Measurements from ENCODE around the gene NCOA6.

- TF ChIP-seq CTCF (IDR thresholded peaks at IDR 0.05), result no peak
- no peak for TF ChIP-seq POLR2A (IDR thresholded peaks at IDR 0.05)
Measured at GRCh38 chr20:34675993-34676641, 149.3 kb downstream of the NCOA6 start.
